Esophagus (tissue), 2 donors: ENCODE measurements around the gene SP8. TPM values are rescaled to one million over a fixed set of nuclear protein-coding genes. Genes with fewer than 3 reads are reported as not detected.

ENCODE experiments used
- H3K27ac ChIP-seq, 2 donors: one replicate each; pipeline ENCODE4 v1.5.1; 2013; ENCODE audit warnings: low read depth in 2 of 2, mild to moderate bottlenecking in 2 of 2, inconsistent platforms in 1 of 2, low read length in 1 of 2, moderate library complexity in 1 of 2
- H3K27me3 ChIP-seq, 2 donors: one replicate each; pipeline ENCODE4 v1.6.1; 2013; ENCODE audit warnings: low read length in 2 of 2, control low read depth in 1 of 2, mild to moderate bottlenecking in 1 of 2; ENCODE audit not compliant: insufficient read depth in 2 of 2, control insufficient read depth in 1 of 2
- H3K36me3 ChIP-seq, 2 donors: one replicate each; pipeline ENCODE4 v1.6.1; 2013; ENCODE audit warnings: low read length in 1 of 2; ENCODE audit not compliant: control insufficient read depth in 2 of 2, insufficient read depth in 2 of 2
- H3K4me1 ChIP-seq, 2 donors: one replicate each; pipeline ENCODE4 v1.6.1; 2013; ENCODE audit warnings: low read length in 1 of 2; ENCODE audit not compliant: control insufficient read depth in 2 of 2, insufficient read depth in 2 of 2
- H3K4me3 ChIP-seq, 2 donors: one replicate each; pipeline ENCODE4 v1.5.1; 2013; ENCODE audit warnings: low read length in 2 of 2, mild to moderate bottlenecking in 2 of 2, low read depth in 1 of 2, moderate library complexity in 1 of 2
- H3K9me3 ChIP-seq, 2 donors: one replicate each; pipeline ENCODE4 v1.6.1; 2013; ENCODE audit warnings: mild to moderate bottlenecking in 2 of 2, low read depth in 1 of 2, low read length in 1 of 2, moderate library complexity in 1 of 2; ENCODE audit not compliant: control insufficient read depth in 2 of 2, insufficient read depth in 1 of 2
- WGBS, 2 donors: extraction: QIAGEN DNeasy Blood & Tissue Kit; methylation state at CpG; one replicate each; pipeline ENCODE4 v1.1.7; 2013; 5-methylcytosine and 5-hydroxymethylcytosine counted together
- polyA plus RNA-seq, 2 donors: library from polyadenylated mRNA; stranded (reverse); fragments of 200-250 nt; gene quantifications; one replicate each; pipeline ENCODE4 v1.2.3, GENCODE V29; 2013
- donor health status: healthy with polysubstance abuse.
- donor health status: Bipolar disorder and iron deficiency.

SP8 gene
- polyA plus RNA-seq, 2 donors: not detected

DNA sequence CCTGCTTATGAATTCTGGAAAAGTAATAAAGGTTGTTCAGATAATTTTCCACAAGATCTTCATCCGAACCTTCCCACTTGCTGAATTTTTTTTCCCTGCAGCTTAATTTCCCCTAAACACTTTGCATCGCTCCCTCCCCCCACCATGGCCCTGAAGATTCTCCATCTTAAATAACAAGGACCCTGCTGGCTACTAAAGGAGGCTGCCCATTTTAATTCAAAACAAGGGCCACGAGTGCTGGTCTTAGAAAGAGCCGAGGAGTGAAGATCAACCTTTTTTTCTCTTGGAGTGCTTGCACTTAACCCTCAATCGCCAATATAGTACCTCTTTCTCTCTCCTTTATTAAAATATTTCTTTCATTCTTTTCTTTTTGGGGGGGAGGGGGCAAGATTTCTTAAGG, 9.2 kb upstream of the SP8 start:
- Histone ChIP-seq H3K4me1 (peaks cover 2 to 7% of the 10 kb centered on the region in 2 donors), H3K4me3 (no peak overlapping the region), H3K27me3 (peaks cover 4 to 37% of the 10 kb centered on the region in 2 donors), H3K36me3 (no peaks in the 10 kb centered on the region), H3K27ac (no peak overlapping the region), H3K9me3 (peaks cover 0 to 9% of the 10 kb centered on the region in 2 donors)
- WGBS, 2 donors: 14 to 20% methylated on average over 5 of the region's 5 CpGs

DNA sequence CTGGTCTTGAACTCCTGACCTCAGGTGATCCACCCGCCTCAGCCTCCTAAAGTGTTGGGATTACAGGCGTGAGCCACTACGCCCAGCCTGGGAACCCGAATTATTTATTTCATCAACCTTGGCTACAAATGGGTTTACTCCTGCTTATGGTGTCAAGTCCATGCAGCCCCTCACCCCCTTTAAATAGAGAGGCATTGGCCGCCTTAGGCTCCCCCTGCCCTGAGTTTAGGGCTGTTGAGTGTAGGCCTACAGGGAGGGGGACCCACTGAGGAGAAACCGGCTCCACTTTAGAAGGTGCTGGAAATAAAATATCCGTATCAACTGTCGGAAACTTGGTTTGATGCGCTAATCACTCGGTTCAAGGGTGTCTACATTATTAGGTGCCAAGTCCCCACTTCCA, 8.7 kb upstream of the SP8 start:
- 24 to 25% methylated on average over 10 of the region's 10 CpGs for WGBS, 2 donors

DNA sequence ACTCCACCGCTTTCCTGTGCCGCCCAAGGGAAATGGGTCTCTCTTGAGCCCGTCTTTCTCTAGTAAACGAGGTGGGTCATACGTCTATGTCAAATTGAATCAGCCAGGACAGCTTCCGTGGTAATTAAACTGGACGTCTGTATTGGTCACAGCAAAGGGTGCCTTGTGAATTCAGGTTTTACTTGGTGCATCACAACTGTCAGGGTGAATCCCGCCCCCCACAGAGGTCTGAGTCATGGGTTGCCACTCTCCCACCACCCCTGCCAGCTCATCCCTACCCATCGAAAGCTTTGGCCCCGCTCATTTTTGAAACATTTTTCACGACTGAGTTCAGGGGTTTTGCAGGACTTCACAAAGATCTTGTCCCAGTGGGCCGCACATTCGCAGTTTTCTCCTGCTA, 8.0 kb upstream of the SP8 start:
- Histone ChIP-seq H3K9me3 (peaks cover 0 to 9% of the 10 kb centered on the region in 2 donors), H3K27ac (no peak overlapping the region), H3K4me3 (no peak overlapping the region), H3K4me1 (peaks cover 2 to 7% of the 10 kb centered on the region in 2 donors), H3K27me3 (peaks cover 4 to 43% of the 10 kb centered on the region in 2 donors), H3K36me3 (no peaks in the 10 kb centered on the region)
- WGBS, 2 donors: 19 to 20% methylated on average over 13 of the region's 13 CpGs

More for the DNA sequence above, 8.7 kb upstream of the SP8 start:
- Histone ChIP-seq H3K27ac (no peak overlapping the region), H3K4me1 (peaks cover 2 to 7% of the 10 kb centered on the region in 2 donors), H3K4me3 (no peak overlapping the region), H3K9me3 (peaks cover 0 to 9% of the 10 kb centered on the region in 2 donors), H3K36me3 (no peaks in the 10 kb centered on the region), H3K27me3 (peaks cover 4 to 40% of the 10 kb centered on the region in 2 donors)

DNA sequence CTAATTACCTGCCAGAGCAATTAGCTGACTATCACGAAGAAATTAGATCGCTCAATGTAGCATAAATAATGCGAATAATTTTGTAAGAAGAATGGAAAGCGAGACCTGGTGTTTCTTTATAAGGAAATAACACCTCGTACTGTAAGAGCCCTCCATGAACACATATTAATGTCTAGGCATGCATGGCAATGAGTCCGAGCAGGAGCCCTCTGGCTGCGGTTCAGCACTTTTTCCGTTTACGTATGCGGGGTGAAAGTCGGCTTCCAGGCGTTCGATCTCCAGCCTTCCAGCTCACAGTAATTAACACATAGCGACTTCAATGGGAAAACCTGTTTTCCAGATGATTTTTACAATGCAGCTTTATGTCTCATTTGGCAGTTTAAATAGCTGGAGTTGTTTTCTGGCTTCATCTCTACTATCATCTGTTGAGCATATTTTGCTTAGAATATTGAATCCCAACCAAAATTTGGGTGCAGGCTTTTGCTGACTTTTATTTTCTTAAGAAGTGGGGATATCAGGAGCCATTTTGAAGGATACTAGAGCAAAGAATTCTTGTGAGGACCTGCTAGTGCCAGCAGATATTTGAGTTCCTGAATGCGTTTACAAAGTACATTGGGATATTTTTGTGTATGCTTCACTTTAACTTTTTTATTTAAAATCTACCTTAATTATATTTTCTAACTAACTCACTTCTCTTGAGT, 7.2 kb upstream of the SP8 start:
- Histone ChIP-seq H3K4me1 (peaks cover 2 to 7% of the 10 kb centered on the region in 2 donors), H3K9me3 (peaks cover 0 to 9% of the 10 kb centered on the region in 2 donors), H3K4me3 (no peak overlapping the region), H3K27ac (no peak overlapping the region), H3K27me3 (peaks cover 4 to 44% of the 10 kb centered on the region in 2 donors), H3K36me3 (no peaks in the 10 kb centered on the region)
- WGBS, 2 donors: 15 to 16% methylated on average over 15 of the region's 15 CpGs

DNA sequence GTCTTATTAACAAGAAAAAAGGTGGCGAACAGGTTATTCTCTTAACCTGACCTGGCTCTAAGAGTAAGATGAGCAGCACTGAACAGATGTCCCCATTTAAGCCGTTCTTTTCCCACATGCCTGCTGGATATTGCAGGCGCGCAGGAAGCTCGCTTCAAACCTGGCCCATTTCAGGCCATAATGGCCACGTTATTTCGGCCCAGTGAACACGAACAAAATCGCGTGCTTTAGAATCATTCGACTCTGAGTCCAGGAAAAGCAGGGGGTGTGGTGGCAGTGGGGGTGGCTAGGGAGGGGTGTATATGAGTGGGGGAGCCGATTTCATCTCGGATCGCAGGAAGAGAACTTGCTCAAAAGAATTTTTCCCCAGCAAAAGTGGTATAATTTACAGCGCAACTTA, 6.6 kb upstream of the SP8 start:
- Histone ChIP-seq H3K27me3 (peaks cover 4 to 43% of the 10 kb centered on the region in 2 donors), H3K36me3 (no peaks in the 10 kb centered on the region), H3K4me1 (peaks cover 0 to 7% of the 10 kb centered on the region in 2 donors), H3K4me3 (no peak overlapping the region), H3K27ac (no peak overlapping the region), H3K9me3 (peaks cover 0 to 9% of the 10 kb centered on the region in 2 donors)
- 20 to 25% methylated on average over 15 of the region's 15 CpGs for WGBS, 2 donors

DNA sequence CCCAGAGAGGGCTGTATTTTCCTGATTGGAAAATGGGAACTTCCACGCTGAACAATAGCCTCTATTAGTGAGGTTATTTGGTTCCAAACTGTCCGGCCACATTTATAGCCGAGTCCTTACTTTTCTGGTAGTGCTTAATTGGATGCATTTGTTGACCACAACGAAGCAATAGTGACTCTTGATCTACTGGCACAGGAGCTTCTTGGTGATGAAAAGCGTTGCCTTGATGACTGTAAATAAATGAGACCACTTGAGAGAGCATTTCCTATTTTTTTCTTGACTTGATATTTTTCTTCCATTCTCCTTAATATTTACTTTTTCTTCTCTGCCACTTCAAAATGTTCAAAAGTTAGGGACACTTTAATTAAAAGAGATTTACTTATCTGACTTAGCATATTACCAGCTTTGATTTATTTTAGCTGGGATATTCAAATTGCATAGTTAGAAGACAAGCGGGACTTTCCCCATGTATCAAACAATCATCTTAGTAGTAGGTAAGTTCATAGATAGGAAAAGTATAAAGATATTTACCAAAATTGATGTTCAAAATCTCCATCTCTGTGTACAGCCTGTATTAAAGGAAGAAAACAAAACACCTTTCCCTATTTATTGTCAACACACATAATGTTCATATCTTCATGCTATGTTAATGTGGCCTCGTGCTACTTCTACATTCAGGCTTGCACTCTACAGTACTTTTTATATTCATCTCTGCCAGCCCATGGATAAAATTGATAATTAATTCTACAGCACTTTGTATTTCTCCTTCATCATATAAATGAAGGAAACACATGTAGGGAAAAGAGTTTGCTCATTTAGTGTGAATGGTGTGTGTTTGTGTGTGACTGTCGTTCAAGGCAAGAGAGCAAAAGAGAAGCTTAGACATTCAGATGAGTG, 5.1 kb upstream of the SP8 start:
- WGBS, 2 donors: 12 to 17% methylated on average over 8 of the region's 8 CpGs
- H3K36me3 ChIP-seq: no peaks in the 10 kb centered on the region

DNA sequence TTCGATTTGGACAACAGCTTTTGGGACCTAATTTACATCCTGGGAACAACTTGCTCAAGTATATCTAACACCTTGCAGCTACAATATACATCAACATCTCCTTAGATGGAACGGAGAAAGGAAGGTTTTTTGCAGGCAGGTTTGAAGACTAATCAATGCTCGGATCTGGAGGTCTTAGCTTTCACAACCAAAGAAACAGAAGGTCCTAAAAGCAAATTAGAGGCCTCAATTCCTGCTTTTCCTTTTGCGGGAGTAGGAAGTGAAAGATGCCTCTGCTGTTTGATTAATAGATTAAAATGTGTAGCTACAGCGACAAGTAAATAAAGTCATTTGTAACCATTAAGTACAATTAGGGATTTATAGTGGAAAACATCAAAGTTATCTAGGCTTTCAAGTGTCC, 3.7 kb upstream of the SP8 start:
- H3K4me3 ChIP-seq: no peak overlapping the region
- H3K27ac ChIP-seq: no peak overlapping the region
- peaks cover 4 to 46% of the 10 kb centered on the region in 2 donors for H3K27me3 ChIP-seq
- H3K9me3 ChIP-seq: peaks cover 0 to 9% of the 10 kb centered on the region in 2 donors
- H3K36me3 ChIP-seq: no peaks in the 10 kb centered on the region
- H3K4me1 ChIP-seq: peaks cover 4% of the 10 kb centered on the region in 2 donors
- WGBS, 2 donors: 13 to 17% methylated on average over 5 of the region's 5 CpGs

More for the DNA sequence above, 5.1 kb upstream of the SP8 start:
- H3K4me1 ChIP-seq: no peaks in the 10 kb centered on the region
- H3K27me3 ChIP-seq: peaks cover 4 to 44% of the 10 kb centered on the region in 2 donors
- no peak overlapping the region for H3K27ac ChIP-seq
- no peak overlapping the region for H3K4me3 ChIP-seq
- H3K9me3 ChIP-seq: peaks cover 0 to 10% of the 10 kb centered on the region in 2 donors

DNA sequence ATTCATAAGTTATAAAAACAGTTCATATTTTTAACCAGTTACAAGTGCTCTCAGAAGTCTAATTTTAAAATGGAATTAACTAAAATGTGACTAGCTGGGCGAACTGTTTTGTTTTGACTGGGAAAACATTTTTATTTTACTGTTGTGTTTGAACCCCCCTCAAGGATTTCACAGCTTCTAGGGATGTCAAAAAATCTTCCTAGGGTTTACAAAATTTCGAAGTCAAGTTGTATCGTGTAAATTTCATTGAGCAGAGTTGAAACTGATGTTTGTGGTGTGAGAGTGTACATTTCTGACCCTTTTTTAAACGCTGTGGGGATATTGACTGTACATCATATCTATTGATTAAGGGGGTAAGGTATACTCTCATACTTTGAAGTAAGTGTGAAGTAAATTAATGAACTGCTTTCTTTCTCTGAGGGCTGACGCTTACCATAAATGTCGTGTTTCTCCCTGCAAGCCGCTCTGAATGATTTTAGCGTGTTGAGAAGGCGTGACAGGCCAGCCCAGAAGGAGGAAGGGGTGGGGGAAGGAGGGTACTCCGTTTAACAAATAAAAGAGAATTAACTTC, 1.8 kb upstream of the SP8 start:
- no peaks in the 10 kb centered on the region for H3K36me3 ChIP-seq
- WGBS, 2 donors: 20 to 28% methylated on average over 10 of the region's 10 CpGs
- H3K27me3 ChIP-seq: peaks cover 4 to 57% of the 10 kb centered on the region in 2 donors
- H3K27ac ChIP-seq: no peak overlapping the region
- H3K4me1 ChIP-seq: peaks cover 8 to 15% of the 10 kb centered on the region in 2 donors
- no peak overlapping the region for H3K4me3 ChIP-seq
- peaks cover 7 to 16% of the 10 kb centered on the region in 2 donors for H3K9me3 ChIP-seq

DNA sequence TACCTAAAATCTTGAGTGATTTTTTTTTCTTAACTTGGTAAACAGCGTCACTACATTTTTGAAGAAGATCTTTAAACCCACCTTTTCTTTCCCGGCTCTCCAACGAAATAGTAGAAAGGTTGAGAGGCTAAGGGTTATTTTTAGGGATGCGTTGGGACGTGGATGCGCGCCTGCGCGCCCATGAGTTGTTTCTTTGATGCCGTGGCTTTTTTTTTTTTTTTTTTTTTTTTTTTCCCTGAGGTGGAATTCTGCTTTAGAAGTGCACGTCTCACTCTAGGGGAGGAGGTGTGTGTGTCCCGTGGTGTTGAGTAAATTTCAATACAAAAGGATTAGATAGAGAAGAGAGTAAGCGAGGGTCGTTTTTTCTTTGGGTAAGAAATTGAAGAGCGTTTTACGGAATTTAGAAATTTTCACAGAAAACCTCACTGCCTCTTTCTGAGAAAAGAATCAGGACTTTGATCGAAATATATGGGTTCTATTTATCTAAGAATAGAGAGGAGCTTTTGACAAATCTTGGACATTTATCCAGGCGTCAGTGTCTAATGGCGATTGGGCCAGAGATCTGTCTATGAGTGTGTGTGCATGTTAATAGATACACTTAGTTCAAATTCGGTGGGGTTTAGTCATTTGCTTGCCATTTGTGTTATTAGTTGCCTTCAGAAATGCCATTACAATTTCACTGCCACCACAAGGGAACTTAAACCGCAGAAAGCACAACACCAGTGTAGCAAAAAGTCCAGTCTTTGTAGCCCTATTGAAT, 1.2 kb upstream of the SP8 start:
- H3K9me3 ChIP-seq: peaks cover 7 to 13% of the 10 kb centered on the region in 2 donors
- H3K4me1 ChIP-seq: peaks cover 9 to 15% of the 10 kb centered on the region in 2 donors
- no peak overlapping the region for H3K4me3 ChIP-seq
- no peak overlapping the region for H3K27ac ChIP-seq
- peaks cover 0 to 57% of the 10 kb centered on the region in 2 donors for H3K27me3 ChIP-seq
- 20 to 21% methylated on average over 21 of the region's 21 CpGs for WGBS, 2 donors
- no peaks in the 10 kb centered on the region for H3K36me3 ChIP-seq
